Activated CD4-positive, alpha-beta T cell treated with anti-CD3 and anti-CD28 coated beads, Interleukin-2, amount 50 U/mL, for 24 hours (primary cell): ENCODE measurements around the gene ALG14.
"Not testable (repeated sequence)": the region's sequence is repeated elsewhere in the genome, so short reads cannot be mapped to it uniquely, and the experiment has no call there.

Experiments used
- DNase-seq, 2 donors: peaks; one replicate each; pipeline ENCODE4 v3.0.0-alpha.2; 2020; ENCODE audit warnings: low read depth in 1 of 2, low spot score in 1 of 2

Gene ALG14

GRCh38 chr1:95088303-95088702 is 15.6 kb upstream of the ALG14 start:
- DNase-seq, result no peak

GRCh38 chr1:95086949-95087533 is 14.3 kb upstream of the ALG14 start:
- no peak for DNase-seq

- no peak for DNase-seq
These were observed 12.6 kb upstream of the ALG14 start for GRCh38 chr1:95085376-95085775.

- DNase-seq, result no peak
These were observed 11.8 kb upstream of the ALG14 start for GRCh38 chr1:95084317-95085176.

GRCh38 chr1:95080879-95081278 is 8.1 kb upstream of the ALG14 start:
- no peak for DNase-seq

- DNase-seq, result no peak
These were observed 7.7 kb upstream of the ALG14 start for GRCh38 chr1:95080446-95080845.

GRCh38 chr1:95076034-95076433 is 3.3 kb upstream of the ALG14 start:
- no peak for DNase-seq

- no peak for DNase-seq
These were observed 695 bp upstream of the ALG14 start for GRCh38 chr1:95073446-95073845.

- DNase-seq, result no peak
These were observed 634 bp downstream of the ALG14 start for GRCh38 chr1:95072117-95072516.

- no peak for DNase-seq
These were observed 1.2 kb downstream of the ALG14 start for GRCh38 chr1:95071539-95071938.

GRCh38 chr1:95069710-95070093 is 3.0 kb downstream of the ALG14 start:
- DNase-seq, result no peak

GRCh38 chr1:95068956-95069709 is 3.6 kb downstream of the ALG14 start:
- no peak for DNase-seq

GRCh38 chr1:95067568-95067967 is 5.2 kb downstream of the ALG14 start:
- no peak for DNase-seq

- DNase-seq, result no peak
These were observed 5.7 kb downstream of the ALG14 start for GRCh38 chr1:95067062-95067461.

GRCh38 chr1:95061445-95062006 is 11.2 kb downstream of the ALG14 start:
- DNase-seq, result no peak

- no peak for DNase-seq
These were observed 13.8 kb downstream of the ALG14 start for GRCh38 chr1:95058974-95059373.

GRCh38 chr1:95057351-95057750 is 15.4 kb downstream of the ALG14 start:
- no peak for DNase-seq

GRCh38 chr1:95049935-95050334 is 22.8 kb downstream of the ALG14 start:
- DNase-seq, result no peak

GRCh38 chr1:95048317-95048716 is 24.4 kb downstream of the ALG14 start:
- DNase-seq, result no peak

- DNase-seq, result not testable (repeated sequence)
These were observed 25.1 kb downstream of the ALG14 start for GRCh38 chr1:95047624-95048023.

GRCh38 chr1:95046359-95046758 is 26.4 kb downstream of the ALG14 start:
- DNase-seq, result no peak
